ENCODE data around the gene EHMT1.

The EHMT1 gene

DNA sequence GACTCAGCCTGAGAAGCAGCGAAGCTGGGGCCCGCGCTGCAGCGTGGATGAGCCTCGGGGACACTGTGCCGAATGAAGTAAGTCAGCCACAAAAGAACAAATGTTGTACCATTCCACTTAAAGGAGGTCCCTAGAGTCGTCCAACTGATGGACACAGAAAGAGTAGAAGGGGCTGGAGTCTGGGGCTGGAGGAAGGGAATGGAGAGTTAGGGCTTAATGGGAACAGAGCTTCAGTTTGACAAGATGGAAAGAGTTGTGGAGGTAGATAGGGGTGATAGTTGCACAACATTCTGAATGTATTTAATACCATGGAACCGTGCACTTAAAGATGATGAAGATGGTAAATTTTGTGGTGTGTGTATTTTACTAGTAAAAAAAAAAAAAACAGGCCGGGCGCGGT lies 119.9 kb downstream of the EHMT1 start:
- no peak for DNase-seq (ENCODE audit: low read depth in 2 of 2)

DNA sequence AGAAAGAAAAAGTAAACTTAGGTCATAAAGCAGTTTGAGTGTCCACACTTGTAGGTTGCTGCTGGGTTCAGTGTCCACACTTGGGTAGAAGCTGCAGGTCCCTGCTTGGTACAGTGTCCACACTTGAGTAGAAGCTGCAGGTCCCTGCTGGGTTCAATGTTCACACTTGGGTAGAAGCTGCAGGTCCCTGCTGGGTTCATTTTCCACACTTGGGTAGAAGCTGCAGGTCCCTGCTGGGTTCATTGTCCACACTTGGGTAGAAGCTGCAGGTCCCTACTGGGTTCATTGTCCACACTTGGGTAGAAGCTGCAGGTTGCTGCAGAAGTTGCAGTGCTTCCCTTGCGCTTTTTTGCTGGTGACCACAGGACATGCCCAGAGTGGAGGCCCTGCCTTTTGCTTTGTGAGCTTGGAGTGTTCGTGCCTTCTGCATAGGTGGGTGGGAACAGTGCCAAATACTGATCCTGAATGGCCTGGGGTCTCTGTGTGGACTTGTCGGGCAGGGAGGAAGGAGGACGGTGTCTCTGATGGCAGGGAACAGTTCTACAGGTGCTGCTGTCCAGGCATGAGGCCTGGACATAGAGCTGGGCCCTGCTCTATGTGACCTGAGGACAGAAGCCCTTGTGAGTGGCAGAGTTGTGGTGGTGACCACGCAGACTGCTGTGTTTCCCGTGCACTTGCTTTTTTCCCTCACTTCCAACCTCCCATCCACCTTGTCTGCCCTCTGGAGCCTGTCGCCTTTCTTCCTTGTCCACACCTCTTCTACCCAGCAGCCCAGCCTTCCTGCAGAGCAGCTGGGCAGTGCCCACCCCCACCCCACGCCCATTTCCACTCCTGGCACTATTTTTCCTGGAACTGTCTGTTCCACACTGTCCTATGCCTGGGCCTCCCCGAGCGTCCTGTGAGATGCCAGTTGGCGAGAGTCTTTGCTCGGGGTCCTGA lies 120.8 kb downstream of the EHMT1 start:
- DNase-seq (ENCODE audit: low read depth in 2 of 2): no peak

DNA sequence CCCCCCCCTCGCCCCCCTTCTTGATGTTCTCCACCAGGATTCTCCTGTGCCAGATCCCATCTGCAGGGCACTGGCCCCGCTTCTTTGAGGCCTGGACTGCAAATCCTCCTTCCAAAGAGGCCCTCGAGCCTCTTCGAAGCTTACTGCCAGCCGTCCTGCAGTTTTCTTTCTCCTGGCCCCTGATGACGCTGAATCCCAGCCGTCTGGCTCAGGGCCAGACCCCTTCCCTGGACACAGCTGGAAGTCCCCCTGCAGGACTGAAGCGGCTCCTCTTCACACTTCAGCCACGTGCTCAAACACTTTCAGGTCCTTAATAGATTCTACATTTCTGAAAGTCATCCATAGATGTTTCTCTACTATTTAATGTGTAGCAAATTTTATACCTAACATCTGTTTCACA lies 121.5 kb downstream of the EHMT1 start:
- no peak for DNase-seq (ENCODE audit: low read depth in 2 of 2)

DNA sequence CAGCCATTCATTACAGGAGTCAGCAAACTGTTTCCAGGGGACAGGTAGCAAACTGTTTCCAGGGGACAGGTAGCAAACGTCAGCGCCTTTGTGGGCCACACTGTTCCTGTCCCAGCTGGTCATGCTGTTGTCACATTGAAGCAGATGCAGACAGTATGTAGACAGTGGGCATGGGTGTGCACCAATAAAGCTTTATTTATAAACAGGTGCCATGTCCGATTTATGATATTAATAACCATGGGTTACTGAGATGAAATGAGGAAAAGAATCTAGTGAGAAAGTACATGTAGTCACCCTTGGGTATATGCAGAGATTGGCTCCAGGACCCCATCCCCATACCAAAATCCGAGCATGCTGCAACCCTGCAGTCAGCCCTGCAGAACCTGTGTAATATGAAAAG lies 122.5 kb downstream of the EHMT1 start:
- no peak for DNase-seq (ENCODE audit: low read depth in 2 of 2)

DNA sequence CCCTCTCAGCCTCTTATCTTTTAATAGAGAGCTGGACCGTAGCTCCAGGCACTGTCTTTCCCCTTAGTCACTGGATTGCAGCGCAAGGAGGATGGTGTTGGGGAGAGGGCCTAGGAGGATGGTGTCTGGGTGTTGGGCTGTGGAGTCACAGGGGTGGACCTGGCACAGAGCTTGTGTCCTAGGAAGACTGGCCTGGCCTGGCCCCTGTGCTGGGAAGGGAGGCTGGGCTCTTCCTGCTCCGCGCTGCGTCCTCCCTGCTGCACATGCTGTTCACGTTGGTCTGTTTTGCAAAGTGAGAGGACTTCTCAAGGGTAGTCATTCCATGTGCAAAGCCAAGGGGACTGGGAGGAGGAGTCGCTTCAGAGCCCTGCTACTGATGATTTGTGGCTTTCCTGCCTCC lies 123.9 kb downstream of the EHMT1 start:
- no peak for DNase-seq (ENCODE audit: low read depth in 2 of 2)

DNA sequence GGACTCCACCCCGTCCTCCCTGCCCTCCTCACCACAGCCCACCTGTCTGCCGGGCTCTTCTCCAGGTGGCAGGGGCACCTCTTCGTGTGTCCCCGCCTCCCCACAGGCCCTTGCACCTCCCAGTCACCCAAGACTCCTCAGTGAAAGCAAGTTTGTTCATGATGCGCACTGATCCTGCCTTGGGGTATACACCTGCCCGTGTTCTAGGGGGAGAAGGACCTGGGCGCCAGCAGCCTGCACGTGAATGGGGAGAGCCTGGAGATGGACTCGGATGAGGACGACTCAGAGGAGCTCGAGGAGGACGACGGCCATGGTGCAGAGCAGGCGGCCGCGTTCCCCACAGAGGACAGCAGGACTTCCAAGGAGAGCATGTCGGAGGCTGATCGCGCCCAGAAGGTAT lies 124.9 kb downstream of the EHMT1 start:
- DNase-seq (ENCODE audit: low read depth in 2 of 2): no peak

DNA sequence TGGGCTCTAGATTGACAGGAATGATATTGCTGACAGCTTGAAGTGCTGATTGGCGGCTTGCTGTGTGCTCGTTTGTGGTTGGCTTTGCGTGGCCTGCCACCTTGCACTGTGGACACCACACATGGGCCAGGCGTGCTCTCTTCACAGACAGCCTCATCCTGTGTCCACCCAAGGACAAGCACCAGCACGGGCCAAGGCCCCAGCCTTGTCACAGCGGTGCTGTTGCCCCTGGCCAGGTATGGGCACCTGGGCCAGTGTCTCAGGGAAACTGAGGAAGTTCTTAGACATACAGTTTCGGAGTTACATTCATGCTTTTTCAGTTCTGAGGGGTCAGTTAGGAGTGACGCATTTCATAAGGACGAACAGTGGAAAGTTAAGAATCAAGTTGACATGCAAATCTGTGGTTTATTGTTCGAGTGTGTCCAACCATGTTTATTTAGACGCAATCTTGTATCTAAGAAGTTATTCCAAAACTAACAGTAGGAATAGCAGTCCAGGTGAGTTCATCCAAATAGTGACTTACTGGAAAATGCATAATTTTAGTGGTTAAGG lies 125.9 kb downstream of the EHMT1 start:
- no peak for DNase-seq (ENCODE audit: low read depth in 2 of 2)

DNA sequence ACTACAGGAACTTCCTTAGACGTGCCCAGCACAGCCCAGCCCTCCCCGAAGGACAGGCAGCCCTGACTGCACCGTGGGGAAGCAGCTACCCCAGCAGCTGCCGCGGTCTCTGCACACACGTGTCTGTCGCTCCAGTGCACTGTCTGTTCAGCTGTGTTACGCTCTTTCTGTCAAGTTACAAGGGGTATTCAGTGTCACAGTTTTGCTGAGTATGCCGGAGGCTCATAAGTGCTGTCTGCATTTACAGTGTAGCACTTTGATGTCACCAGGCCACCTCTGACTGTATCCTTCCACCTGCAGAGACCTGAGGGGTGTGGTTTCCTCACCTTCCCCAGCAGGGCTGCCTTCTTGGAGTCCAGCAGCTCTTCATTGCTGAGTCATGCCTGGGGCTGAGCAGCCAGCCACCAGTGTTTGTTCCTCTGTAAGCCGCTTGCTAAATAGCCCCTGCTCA lies 126.8 kb downstream of the EHMT1 start:
- DNase-seq (ENCODE audit: low read depth in 2 of 2): no peak

DNA sequence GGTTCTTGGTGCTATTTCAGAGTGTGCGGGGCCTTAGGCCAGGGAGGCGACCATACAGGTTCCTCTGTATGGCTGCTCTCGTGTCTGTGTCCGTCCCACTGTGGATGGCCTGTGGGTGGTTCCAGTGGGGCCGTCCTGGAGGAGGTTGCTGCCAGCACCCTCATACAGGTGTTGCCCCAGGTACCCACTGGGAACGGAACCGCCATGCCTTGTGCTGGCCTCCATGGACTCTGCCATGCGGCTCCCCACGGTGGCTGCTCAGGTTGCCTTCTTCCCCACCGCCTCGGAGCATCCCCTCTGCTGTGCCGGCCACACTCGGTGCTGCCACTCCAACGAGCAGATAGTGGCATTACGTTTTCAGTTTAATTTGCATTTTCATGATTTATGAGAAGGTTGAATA lies 129.5 kb downstream of the EHMT1 start:
- DNase-seq (ENCODE audit: low read depth in 2 of 2): no peak

DNA sequence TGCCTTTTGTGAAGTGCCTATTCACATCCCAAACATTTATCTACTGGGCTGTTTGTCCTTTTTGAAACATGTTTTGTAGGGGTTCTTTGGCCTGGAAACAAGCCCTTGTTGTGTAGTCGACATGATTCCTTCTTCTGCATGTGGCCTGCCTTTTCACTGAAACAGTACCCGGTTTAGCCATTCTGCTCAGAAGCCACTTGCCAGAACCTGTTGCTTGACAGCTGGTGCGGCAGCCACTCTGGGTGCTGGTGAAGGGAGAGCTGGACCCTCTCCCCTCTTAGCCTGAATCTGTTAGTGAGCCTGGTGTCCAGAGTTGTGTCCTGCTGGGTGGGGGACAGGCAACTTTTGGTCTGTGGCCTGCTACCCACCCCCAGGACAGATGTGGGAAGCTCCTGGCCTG lies 129.9 kb downstream of the EHMT1 start:
- DNase-seq (ENCODE audit: low read depth in 2 of 2): no peak

DNA sequence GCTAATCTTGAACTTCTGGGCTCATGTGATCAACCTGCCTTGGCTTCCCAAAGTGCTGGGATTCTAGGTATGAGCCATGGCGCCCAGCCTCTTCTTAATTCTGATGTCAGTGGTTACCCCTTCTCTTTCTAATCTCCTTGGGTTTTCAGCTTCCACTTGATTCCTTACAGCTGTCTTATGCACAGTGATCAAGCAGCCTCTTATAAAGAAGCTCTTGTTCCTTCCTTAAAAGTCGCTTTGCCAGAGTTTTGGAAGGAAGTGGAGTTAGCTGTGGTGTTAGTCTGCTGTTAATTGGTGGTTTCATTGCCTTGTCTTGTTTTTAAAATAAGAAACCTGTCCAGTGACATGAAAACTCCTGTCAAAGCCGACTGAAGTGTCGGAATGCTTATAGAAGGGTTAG lies 130.7 kb downstream of the EHMT1 start:
- no peak for DNase-seq (ENCODE audit: low read depth in 2 of 2)

DNA sequence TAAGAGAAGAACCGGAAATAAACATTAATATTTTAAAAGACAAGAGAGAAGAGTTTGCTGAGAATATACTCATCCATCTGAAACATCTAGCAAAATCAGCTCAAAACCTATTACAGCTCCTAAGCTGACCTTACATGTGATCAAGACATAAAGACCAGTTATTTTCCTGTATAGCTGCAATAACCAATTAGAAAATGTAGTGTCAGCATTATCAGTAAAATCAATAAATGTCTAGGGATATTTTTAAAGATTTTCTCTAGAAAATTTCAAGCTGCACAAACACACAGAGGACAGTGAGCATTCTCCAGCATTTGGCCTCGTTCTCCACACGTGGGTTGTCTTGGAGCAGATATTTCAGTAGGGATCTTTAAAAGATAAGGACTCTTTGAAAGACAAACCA lies 131.2 kb downstream of the EHMT1 start:
- no peak for DNase-seq (ENCODE audit: low read depth in 2 of 2)

DNA sequence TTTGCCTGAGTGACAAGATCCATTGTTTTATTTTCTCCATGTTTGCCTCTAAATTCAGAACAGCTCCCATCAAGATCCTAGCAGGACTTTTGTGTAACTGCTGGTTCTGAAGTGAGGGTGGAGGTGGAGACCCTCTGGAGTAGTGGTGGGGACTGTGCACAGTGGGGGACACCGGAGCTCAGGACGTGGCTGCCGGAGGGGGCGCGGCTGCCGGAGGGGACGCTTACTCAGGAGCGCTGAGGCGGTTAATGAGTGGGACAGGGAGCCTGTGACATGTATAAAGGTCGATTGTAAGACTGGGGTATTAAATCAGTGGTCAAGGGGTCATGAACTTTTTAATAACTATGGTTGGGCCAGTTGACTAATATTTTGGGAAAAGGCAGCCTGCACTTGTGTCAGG lies 131.8 kb downstream of the EHMT1 start:
- no peak for DNase-seq (ENCODE audit: low read depth in 2 of 2)

DNA sequence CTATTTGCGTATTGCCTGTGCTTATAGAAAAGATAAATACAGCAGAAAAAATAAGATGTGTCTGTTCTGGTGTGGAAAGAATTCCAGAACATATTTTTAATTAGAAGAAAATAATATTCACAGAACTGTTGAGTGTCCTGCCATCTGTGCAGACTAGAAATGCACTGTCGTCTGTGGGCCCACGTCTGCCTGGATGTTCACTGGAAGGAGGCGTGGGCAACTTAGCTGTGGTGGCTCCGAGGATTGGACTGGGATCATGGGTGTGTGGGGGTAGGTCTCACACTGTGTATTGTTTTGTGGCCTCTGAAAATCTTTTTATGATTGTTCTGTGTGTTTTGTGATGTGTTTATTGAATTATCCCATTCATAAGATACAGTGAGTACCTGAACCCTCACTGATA lies 132.8 kb downstream of the EHMT1 start:
- DNase-seq (ENCODE audit: low read depth in 2 of 2): no peak

DNA sequence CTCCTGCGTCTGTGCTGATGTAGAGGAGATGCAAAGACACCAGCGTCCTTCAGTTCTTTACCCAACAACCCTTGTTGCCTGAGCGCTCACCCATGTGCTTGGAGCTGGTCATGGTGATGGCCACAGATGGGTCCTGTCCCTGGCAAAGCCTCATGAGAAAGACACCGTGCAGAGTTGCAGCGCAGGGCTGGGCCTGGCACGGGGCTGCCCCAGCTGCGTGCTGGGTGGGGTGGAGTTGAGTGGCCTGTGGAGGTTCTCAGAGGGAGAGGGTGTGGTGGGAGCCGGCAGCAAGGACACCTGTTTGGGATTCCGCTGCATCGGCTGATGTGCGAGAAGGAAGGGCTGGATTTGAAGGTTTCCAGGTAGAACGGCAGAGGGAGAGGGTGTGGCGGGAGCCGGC lies 133.6 kb downstream of the EHMT1 start:
- DNase-seq (ENCODE audit: low read depth in 2 of 2): no peak

DNA sequence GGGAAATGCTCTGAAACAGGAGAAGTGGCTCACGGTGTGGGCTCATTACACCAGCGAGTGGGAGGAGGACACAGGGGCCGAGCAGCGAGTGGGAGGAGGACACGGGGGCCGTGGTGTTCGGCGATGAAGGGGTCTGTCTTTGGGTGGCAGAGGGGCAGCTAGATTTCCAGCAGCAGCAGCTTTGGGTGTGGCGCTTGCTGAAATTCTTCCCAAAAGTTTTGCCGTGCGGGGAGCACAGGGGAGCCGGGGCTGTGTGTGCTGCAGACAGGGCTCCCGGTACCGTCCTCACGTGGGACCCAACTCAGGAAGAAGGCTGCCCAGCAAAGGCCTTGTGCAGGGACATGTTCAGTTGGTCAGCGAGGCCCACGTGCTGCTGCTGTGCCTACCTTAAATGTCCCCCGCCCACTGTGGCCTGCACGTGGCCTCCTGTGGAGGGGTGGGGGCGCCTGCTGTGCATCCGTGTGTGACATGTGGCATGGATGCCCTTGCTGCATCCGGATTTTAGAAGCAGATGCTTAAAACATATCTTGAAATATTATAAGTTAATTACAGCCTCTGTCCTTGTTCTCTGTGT lies 134.5 kb downstream of the EHMT1 start:
- DNase-seq (ENCODE audit: low read depth in 2 of 2): no peak

DNA sequence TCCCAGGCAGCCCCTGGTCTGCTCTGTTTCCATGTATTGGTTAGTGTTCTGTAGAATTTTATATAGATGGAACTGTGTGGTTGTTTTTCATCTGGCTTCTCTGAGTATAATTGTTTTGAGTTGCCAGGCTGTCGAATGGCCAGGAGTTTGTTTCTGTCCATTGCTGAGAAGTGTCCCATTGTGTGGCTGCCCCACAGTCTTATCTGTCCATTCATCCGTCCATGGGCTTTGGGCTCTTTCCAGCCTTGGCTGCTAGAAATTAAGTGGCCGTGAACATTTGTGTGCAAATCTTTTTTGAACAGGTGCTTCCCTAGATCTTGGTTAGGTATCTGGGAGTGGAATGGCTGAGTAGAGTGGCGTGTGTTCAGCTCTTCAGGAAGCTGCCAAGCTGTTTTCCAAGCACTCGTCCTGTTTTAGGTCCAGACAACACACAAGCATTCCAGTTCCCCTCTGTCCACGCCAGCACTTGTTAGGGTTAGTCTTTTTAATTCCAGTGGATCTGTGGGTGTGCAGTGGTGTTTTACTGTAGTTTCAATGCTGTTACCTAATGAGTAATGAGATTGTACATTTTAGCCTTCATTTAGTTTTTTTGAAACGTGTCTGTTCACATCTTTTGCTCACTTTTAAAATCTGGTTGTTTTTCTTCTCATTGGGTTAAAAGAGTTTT lies 136.6 kb downstream of the EHMT1 start:
- DNase-seq (ENCODE audit: low read depth in 2 of 2): no peak

DNA sequence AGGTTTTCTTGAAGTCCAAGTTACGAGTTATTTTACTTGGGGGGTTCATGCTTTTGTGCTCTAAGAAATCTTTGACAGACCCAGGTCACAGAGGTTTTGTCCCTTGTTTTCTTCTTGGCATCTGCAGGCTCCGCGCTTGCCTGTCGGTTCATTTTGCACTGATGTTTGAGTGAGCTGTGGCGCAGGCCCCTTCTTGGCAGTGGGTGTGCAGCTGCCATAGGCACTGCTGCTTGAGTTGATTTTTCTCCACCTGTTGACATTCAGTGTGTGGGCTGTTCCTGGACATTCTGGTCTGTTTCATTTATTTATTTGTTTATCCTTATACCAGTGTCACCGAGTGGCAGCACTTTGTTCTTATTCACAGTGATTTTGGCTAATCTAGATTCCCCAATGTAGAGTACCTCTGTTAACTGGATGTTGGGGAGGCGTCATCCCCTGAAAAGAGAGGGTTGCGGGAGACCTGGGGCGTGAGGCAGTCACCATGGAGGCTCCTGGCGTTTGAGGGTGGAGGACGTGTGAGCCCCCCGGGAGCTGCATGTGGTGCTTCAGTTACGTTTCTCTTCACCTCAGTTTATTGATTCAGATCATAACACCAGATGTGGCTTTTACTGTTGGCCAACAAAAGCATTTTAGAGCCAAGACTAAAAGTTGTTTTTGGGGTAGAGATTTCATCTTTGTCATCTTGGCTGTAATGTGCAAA lies 137.4 kb downstream of the EHMT1 start:
- no peak for DNase-seq (ENCODE audit: low read depth in 2 of 2)

DNA sequence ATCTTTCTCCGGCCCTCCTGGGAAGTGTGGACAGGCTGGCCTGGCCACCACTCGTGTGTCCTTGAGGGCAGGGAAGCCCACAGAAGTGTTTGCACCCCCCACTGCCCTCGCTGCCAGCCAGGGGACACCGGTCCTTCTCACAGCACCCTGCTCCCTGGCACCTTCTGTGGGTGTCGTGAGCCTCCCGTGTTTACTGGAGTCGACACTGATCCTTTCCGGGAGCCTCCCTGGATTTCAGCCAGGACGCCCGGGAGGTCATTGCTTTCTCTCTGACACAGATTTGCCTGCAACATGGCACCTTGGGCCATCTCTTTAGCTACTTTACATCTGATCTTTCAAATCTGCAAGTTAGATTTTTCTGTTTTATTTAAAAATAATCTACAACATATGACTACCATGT lies 138.3 kb downstream of the EHMT1 start:
- DNase-seq (ENCODE audit: low read depth in 2 of 2): no peak

DNA sequence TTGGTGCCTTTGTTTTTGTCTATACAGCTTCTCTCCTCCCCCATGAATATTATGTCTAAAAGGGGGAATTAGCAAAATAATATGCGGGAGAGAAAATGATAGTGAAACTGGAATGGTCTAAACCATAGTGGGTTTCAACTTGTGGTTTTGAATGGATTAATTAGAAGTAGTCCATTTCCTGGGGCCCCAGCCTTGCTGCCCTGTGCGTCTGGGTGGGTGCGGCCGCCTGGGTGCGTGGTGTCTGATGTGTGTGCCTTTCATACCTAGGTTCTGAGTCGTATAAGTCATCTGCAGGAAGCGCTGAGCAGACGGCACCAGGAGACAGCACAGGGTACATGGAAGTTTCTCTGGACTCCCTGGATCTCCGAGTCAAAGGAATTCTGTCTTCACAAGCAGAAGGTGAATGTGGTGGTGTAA lies 138.8 kb downstream of the EHMT1 start:
- DNase-seq (ENCODE audit: low read depth in 2 of 2): peak in 1 of 2 donors; percentile 15

DNA sequence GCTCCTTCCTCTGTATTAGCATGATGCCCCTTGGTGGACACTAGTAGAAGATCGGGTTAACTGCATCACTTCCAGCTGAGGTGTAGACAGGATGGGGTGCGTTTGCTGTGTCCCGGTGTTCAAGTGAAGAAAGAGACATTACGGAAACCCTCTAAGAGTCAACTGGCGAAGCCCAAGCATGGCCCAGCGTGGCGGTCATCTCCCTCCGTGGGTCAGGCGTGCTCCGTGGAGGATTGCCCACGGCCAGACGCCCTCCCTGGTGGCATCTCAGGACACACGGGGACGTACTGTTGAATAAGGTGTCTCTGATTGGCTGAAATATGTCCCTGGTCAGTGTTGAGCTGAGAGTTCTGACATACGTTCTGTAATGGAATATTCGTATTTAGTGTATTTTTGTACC lies 139.3 kb downstream of the EHMT1 start:
- no peak for DNase-seq (ENCODE audit: low read depth in 2 of 2)

DNA sequence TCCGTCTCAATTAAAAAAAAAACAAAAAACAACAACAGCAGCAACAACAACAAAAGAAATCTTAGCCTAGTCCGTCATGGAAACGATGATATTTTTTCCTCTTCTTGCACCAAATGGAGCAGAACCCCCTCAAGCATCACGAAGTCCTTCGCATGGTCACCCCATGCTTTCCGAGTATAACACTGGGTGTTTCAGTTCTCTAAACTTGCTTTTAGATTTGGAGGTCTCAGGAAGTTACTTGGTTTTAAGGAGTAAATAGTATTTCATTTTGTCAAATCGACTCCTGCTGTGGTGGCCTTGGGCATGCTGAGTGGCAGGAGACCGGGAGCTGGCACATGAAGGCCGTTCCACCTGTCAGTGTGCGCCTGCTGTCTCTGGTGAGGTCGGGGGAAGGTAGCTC lies 140.3 kb downstream of the EHMT1 start:
- DNase-seq (ENCODE audit: low read depth in 2 of 2): no peak

Measured in activated CD4-positive, alpha-beta T cell treated with anti-CD3 and anti-CD28 coated beads for 24 hours (primary cell).